SU-DHL-6 (cell line): Measurements from ENCODE around the gene STRN.

Experiments
- CTCF ChIP-seq: fragments of 200-600 bp; sonication (generic); IDR thresholded peaks from one replicate; pipeline ENCODE4 v1.5.1; 2017; ENCODE audit warnings: antibody characterized with exemption, mild to moderate bottlenecking, low read length, moderate library complexity; ENCODE audit not compliant: insufficient read depth, poor library complexity, severe bottlenecking
- EZH2phosphoT487 ChIP-seq: fragments of 200-600 bp; sonication (generic), shearing (Covaris generic); conservative IDR thresholded peaks from 2 replicates; pipeline ENCODE4 v1.6.1; 2018; ENCODE audit warnings: mild to moderate bottlenecking, antibody characterized with exemption, low read length, moderate library complexity, mixed read lengths

- TF ChIP-seq CTCF (no peak), EZH2phosphoT487 (no peak)
Measured at GRCh38 chr2:37000318-37000717, 34.0 kb upstream of the STRN start.
